GM18861 (cell line): ENCODE results near the gene CCDC138.
"Not testable (repeated sequence)": the region's sequence is repeated elsewhere in the genome, so short reads cannot be mapped to it uniquely, and the experiment has no call there.

Source experiments
- ATAC-seq: cut with Tn5 transposase; IDR thresholded peaks from one replicate; pipeline ENCODE4 v1.9.1; 2021; ENCODE audit not compliant: unreplicated experiment

The CCDC138 gene, protein sequence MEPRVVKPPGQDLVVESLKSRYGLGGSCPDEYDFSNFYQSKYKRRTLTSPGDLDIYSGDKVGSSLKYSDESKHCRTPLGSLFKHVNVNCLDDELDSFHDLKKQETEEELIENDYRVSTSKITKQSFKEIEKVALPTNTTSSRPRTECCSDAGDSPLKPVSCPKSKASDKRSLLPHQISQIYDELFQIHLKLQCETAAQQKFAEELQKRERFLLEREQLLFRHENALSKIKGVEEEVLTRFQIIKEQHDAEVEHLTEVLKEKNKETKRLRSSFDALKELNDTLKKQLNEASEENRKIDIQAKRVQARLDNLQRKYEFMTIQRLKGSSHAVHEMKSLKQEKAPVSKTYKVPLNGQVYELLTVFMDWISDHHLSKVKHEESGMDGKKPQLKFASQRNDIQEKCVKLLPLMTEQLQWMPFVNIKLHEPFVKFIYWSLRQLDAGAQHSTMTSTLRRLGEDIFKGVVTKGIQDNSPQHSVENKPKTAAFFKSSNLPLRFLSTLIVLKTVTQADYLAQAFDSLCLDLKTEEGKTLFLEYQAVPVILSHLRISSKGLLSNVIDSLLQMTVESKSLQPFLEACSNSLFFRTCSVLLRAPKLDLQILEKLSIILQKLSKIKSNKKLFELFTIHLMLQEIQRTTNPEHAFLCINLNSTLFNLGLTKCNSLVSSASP

DNA sequence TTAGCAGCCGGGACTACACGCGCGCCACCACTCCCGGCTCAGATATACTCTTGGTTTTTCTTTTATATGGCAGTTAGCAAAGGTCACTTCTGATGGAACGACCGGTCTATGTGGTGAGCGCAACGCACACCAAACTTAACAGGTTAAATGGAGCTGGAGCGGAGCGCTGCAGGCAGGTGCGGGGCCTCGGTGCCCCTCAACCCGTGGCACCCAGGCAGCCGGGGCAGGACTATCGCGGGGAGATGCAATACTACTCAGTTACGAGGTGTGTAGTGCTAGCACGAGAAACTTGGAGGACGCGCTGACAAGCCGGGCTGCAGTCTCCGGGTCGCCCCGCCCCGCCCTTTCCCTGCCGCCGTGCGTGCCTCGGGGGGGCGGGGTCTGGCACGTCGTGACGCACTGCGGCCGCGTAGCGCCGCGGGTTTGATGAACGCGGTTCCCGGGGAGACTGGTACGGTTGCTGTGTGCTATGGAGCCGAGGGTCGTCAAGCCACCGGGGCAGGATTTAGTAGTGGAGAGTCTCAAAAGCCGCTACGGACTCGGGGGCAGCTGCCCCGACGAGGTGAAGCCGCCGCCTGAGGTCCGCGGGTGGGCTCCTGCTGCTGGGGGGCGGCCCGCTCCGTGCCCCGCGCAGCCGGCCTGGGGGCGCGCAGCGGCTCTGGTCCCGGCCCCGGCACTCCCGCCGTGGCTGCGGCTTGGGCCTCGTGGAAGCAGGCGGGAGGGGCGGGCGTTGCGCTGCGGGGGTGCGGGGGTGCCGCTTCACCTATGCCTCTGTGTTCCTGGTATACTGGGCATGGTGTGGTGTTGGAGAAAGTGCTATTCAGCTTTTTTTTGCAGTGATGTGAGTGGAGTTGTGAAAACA is at the start of gene CCDC138:
Gene CCDC138 (plus strand): TSS at position 418 of the 862 bp plus-strand sequence. CDS start 52 bp downstream, at position 470.
- ATAC-seq, result peak; percentile 90

DNA sequence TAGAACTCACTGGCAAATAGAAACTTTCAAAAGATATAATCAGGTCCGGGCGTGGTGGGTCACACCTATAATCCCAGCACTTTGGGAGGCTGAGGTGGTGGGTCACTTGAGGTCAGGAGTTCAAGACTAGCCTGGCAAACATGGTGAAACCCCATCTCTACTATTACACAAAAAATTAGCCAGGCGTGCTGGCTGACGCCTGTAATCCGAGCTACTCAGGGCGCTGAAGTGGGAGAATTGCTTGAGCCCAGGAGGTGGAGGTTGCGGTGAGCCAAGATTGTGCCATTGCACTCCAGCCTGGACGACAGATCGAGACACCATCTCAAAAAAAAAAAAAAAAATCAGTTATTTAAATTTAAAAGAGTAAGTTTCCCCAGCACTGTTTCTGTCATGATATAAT is 28.6 kb upstream of the CCDC138 start:
- not testable (repeated sequence) for ATAC-seq

DNA sequence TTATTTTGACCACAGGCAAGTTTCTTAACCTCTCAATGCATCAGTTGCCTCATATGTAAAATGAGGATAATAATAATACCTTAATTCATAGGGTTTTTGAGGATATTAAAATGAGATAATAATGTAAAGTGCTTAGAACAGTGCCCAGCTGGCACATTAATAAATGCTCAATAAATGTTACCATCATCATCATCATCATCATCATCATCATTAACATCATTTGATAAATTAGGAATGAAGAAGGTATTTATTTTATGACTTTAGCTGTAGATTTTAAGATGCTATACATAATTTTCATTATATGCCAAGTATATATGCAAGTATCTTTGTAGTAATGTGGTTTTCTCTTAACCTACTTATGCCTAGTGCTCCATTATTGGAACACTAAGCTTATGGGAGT is 24.0 kb upstream of the CCDC138 start:
- not testable (repeated sequence) for ATAC-seq

GRCh38 chr2:108766671-108767070 is 19.9 kb upstream of the CCDC138 start:
- ATAC-seq, result not testable (repeated sequence)

- not testable (repeated sequence) for ATAC-seq
Measured at GRCh38 chr2:108767859-108768258, 18.7 kb upstream of the CCDC138 start.

DNA sequence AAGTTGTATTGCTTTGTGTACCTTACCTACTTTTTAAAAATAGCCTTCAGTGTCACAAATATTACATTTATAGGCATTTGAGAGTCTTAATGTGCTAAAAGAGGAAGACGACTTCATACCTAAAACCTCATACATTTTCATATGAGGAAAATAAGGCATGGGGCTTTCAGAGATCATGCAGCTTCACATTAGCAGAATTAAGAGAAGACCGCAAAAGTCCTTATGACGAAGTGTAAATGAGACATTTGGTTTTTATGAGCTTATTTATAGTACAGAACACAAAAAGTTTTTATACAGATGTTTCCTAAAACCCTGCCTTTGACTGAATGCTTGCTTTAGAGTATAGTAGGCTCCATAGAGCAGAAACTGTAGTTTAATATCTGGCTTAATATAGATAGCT is 10.1 kb upstream of the CCDC138 start:
- peak; percentile 74 for ATAC-seq

- no peak for ATAC-seq
Measured at GRCh38 chr2:108778857-108779256, 7.7 kb upstream of the CCDC138 start.

DNA sequence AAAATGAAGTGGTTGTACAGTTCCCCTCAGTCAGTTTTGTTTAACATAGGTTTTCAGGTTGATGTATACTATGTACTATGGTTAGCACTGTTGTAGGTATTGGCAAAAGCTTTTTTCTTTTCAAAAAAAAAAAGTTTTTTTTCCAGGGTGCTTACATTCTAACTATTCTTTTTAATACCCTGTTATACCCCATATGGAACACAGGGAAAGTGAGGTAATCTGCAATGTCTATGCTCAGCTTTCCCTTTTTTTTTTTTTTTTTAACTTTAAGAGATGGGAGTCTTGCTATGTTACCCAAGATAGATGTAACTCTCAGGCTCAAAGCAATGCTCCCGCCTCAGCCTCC is 590 bp upstream of the CCDC138 start:
- ATAC-seq, result no peak

- ATAC-seq, result no peak
Measured at GRCh38 chr2:108787216-108787541, 608 bp downstream of the CCDC138 start.

DNA sequence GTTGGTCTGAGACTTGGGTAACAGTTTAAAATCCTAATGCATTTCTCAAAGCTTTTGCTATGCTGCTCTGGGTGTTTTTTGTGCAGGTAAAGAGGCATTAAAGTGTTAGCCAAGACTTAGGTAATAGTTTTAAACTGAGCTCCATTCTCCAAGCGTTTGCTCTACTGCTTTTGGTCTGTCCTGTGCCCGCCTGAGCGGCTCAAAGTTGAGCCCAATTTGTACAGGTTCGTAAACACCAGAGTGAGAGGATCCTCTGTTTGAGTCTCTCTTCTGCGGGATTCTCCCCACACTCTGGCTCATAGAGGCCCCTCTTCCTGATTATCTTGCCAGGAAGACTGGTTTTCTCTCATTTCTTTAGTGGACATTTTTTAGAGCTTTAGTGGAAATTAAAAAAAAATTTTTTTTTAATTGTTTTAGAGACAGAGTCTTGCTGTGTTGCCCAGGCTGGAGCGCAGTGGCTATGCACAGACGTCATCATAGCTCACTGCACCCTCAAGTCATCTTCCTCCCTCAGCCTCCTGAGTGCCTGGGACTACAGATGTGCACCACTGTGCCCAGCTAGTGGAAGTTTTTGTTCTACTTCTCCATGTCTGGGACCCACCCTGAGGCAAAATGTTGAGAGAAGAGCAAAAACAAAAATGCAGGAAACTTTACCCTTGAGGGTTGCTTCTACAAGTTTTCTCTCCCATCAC is 16.6 kb downstream of the CCDC138 start:
- ATAC-seq, result no peak

- no peak for ATAC-seq
Measured at GRCh38 chr2:108805032-108805431, 18.5 kb downstream of the CCDC138 start.

DNA sequence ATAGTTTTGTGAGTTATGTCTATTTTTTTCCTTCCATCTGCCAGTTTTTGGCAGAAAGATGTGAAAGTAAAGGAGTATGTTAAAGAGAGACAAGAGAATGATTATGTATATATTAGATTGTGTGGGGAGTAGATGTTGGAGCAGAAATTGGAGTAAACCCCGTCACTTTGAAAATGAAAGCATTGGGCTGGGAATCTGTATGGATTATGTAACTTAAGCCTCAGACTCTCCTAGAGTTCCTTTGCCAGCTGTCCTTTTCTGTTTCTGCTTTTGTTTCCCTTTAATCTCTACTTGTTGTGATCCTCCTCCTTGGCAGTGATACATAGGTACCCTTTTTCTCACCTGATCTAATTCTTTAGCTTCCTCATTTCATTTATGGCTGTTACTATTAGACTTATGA is 19.2 kb downstream of the CCDC138 start:
- ATAC-seq, result no peak

GRCh38 chr2:108806371-108807113 is 20.0 kb downstream of the CCDC138 start:
- no peak for ATAC-seq

GRCh38 chr2:108809936-108810335 is 23.4 kb downstream of the CCDC138 start:
- ATAC-seq, result no peak

- ATAC-seq, result no peak
Measured at GRCh38 chr2:108810993-108811957, 24.7 kb downstream of the CCDC138 start.

GRCh38 chr2:108813732-108814131 is 27.2 kb downstream of the CCDC138 start:
- no peak for ATAC-seq

DNA sequence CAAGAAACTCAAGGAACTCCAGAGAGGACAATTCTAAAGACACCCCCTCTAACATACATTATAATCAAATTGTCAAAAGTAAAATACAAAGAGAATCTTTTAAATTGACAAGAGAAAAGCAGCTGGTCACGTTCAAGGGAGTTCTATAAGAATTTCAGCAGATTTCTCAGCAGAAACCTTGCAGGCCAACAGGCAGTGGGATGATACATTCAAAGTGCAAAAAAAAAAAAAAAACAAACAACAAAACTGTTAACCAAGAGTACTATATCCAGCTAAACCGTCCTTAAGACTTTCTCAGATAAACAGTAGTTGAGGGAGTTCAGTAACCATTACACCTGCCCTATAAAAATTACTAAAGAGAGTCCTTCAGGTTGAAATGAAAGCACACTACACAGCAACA is 33.9 kb downstream of the CCDC138 start:
- no peak for ATAC-seq

DNA sequence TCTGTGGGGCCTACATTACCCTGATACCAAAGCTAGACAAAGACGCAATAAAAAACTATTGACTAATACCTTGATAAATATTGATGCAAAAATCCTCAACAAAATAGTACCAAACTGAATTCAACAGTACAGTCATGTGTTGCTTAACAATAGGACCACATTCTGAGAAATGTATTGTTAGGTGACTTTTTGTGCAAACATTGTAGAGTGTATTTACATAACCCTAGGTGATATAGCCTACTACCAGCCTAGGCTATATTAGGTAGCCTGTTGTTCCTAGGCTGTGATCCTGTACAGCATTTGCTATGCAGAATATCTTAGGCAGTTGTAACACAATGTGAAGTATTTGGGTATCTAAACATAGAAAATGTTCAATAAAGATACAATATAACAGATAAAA is 36.7 kb downstream of the CCDC138 start:
- no peak for ATAC-seq
